H1 (cell line): Measurements from ENCODE around the gene FAIM2. TPM values are rescaled to one million over a fixed set of nuclear protein-coding genes. Genes with fewer than 3 reads are reported as not detected.

Experiments used
- CEBPB ChIP-seq: IDR thresholded peaks from 2 replicates; pipeline ENCODE4 v1.6.1; 2012; ENCODE audit warnings: low read depth, low read length
- POLR2AphosphoS5 ChIP-seq: IDR thresholded peaks from 2 replicates; pipeline ENCODE4 v1.6.1; 2011; ENCODE audit warnings: low read depth, low read length
- RBBP5 ChIP-seq: IDR thresholded peaks from 2 replicates; pipeline ENCODE4 v1.7.1; 2012; ENCODE audit warnings: low read depth, mild to moderate bottlenecking, inconsistent platforms, low read length, moderate library complexity, borderline replicate concordance
- SP2 ChIP-seq: IDR thresholded peaks from 2 replicates; pipeline ENCODE4 v1.6.1; 2012; ENCODE audit warnings: mild to moderate bottlenecking, low read length, inconsistent platforms
- polyA plus RNA-seq, 7 experiments: library from polyadenylated mRNA; depleted of rRNA in 3 of 7; stranded (reverse) in 5 of 7; unstranded in 2 of 7; fragments of >200 nt in 5 of 7; fragments of 200-250 nt in 2 of 7; gene quantifications; 1 replicate in 5 of 7; 2 replicates in 1 of 7; 4 replicates in 1 of 7; pipeline versions ENCODE4 v1.2.1 to v1.2.3, GENCODE V29; 2011 to 2013; ENCODE audit warnings: missing spikeins in 2 of 7, mixed read lengths in 2 of 7
- total RNA-seq: library from RNA; stranded (reverse); fragmentation: NEBNext Ultra II Directional; extraction: Animal tissue kit (Norgen Biotek cat#: 25700); gene quantifications from 2 replicates; pipeline ENCODE4 v1.2.1, GENCODE V29; 2021

The FAIM2 gene
- total and polyA plus RNA-seq, 2 of the 8 experiments (the other 6 are each of a cell fraction or from before 2014, with no cell fraction given) = 0.89 to 1.3 TPM

DNA sequence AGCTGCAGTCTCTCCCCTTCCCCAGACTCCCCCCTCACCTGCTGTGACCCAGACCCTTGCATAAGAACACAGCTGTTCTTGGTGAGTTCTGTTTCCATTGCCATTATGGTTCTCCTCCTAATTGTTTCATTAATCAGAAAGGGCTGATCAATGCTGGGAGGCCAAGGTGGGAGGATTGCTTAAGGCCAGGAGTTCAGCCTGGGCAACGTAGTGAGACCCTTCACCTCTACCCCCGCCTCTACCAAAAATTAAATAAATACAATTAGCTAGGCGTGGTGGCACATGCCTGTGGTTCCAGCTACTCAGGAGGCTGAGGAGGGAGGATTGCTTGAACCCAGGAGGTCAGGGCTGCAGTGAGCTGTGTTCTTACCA, 17.2 kb upstream of the FAIM2 start (continued):
- no peak for TF ChIP-seq POLR2AphosphoS5
- TF ChIP-seq RBBP5 = no peak
- TF ChIP-seq SP2 = no peak
- TF ChIP-seq CEBPB = no peak
